ENCODE data around the gene ZBED1.

DNA sequence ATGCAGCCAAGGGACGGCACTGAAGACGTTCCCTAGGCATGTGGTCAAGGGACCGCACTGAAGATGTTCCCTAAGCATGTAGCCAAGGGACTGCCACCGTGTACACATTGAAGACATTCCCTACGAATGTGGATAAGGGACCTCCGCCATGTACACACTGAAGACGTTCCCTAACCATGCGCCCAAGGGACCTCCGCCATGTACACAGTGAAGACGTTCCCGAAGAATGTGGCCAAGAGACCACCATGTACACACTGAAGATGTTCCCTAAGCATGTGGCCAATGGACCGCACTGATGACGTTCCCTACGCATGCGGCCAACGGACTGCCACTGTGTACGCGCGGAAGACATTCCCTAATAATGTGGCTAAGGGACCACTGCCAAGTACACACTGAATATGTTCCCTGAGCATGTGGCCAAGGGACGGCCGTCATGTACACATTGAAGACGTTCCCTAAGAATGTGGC, 48.4 kb downstream of the ZBED1 start:
- TF ChIP-seq, protein P1, sequence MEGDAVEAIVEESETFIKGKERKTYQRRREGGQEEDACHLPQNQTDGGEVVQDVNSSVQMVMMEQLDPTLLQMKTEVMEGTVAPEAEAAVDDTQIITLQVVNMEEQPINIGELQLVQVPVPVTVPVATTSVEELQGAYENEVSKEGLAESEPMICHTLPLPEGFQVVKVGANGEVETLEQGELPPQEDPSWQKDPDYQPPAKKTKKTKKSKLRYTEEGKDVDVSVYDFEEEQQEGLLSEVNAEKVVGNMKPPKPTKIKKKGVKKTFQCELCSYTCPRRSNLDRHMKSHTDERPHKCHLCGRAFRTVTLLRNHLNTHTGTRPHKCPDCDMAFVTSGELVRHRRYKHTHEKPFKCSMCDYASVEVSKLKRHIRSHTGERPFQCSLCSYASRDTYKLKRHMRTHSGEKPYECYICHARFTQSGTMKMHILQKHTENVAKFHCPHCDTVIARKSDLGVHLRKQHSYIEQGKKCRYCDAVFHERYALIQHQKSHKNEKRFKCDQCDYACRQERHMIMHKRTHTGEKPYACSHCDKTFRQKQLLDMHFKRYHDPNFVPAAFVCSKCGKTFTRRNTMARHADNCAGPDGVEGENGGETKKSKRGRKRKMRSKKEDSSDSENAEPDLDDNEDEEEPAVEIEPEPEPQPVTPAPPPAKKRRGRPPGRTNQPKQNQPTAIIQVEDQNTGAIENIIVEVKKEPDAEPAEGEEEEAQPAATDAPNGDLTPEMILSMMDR (IDR thresholded peaks at IDR 0.05; ENCODE audit: insufficient read depth, low read length): no peak
- TF ChIP-seq GABPA (IDR thresholded peaks at IDR 0.05; ENCODE audit: low read depth): no peak
- TF ChIP-seq POLR2AphosphoS5 (IDR thresholded peaks at IDR 0.05; ENCODE audit: low read depth): no peak
